Brain pericyte (primary cell): ENCODE measurements around the gene VPS16.
"Not testable (repeated sequence)": the region's sequence is repeated elsewhere in the genome, so short reads cannot be mapped to it uniquely, and the experiment has no call there.

Source experiments
- DNase-seq: peaks from one replicate; pipeline ENCODE4 v3.0.0-alpha.2; 2012; ENCODE audit warnings: low read depth, low spot score

VPS16 gene

GRCh38 chr20:2869381-2869780 lies 28.8 kb downstream of the VPS16 start:
- no peak for DNase-seq

DNA sequence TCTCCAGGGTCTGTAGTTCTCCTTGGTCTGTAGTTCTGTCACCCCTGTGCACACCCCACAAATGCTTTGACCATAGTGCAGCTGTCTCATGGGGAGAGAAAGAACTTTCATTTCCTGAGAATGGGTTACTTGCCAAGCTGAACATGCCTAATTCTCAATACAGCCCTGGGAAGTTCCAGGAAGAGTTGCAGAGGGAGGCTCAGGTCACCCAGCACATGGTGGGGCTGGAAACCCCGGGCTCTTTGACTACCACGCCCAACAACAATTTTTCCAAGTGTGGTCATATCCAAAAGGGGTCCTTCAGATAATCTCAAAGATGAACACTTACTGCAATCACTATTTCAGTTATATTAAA lies 30.5 kb downstream of the VPS16 start:
- DNase-seq, result no peak

GRCh38 chr20:2871661-2872458 lies 31.3 kb downstream of the VPS16 start:
- no peak for DNase-seq

DNA sequence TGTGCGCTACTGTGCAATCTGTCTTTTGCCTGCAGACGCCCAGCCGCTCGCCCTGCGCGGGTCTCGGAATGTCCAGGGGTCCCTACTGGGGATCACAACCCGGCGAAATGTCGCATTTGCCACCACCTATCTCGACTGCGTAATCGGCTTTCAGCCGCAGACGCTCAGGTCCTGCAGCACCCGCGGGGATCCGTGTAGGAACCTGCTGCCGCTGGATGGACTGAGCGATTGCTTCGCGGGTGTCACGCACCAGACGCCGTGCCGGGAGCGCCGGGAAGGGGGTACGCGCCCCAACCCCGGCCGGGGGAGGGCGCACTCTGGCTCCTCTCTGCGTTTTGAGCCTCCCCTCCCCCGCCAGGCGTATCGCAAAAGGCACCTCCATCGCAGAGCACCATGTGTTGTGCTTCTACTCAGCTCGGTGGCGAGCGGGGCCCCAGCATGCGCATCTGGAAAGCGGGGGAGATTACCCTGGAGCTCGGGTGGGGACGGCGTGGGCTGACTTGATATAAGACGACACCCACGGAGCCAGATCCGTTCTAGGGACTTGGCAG lies 32.0 kb downstream of the VPS16 start:
- no peak for DNase-seq

- peak; percentile 47 for DNase-seq
These were observed 32.6 kb downstream of the VPS16 start, which contains the start of gene PTPRA for GRCh38 chr20:2873010-2873746. PTPRA (plus strand) TSS chr20:2873481; CDS start chr20:2964278, 90,797 bp downstream.

GRCh38 chr20:2873747-2874041 lies 33.1 kb downstream of the VPS16 start:
- no peak for DNase-seq

GRCh38 chr20:2874456-2874855 lies 33.9 kb downstream of the VPS16 start:
- DNase-seq, result no peak

GRCh38 chr20:2875690-2876203 lies 35.2 kb downstream of the VPS16 start:
- DNase-seq, result no peak

- no peak for DNase-seq
These were observed 38.0 kb downstream of the VPS16 start for GRCh38 chr20:2878515-2878914.

DNA sequence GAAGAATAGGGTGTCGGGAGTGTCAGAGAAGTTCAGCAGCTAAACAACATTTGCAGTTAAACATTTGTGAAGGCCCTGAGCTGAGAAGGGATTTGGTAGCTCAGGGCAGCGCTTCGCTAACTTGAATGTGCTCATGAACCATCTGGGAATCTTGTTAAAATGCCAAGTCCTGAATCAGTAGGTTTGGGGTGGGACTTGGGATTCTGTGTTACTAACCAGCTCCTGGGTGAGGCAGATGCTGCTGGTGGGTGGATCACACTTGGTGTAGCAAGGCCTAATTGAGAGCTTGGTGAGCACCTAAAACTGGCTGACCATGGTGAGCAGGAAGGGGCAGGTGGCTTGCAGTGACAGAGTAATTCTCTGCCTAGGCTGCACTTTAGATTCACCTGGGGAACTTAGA lies 38.6 kb downstream of the VPS16 start:
- DNase-seq, result no peak

GRCh38 chr20:2880650-2881049 lies 40.1 kb downstream of the VPS16 start:
- DNase-seq, result no peak

DNA sequence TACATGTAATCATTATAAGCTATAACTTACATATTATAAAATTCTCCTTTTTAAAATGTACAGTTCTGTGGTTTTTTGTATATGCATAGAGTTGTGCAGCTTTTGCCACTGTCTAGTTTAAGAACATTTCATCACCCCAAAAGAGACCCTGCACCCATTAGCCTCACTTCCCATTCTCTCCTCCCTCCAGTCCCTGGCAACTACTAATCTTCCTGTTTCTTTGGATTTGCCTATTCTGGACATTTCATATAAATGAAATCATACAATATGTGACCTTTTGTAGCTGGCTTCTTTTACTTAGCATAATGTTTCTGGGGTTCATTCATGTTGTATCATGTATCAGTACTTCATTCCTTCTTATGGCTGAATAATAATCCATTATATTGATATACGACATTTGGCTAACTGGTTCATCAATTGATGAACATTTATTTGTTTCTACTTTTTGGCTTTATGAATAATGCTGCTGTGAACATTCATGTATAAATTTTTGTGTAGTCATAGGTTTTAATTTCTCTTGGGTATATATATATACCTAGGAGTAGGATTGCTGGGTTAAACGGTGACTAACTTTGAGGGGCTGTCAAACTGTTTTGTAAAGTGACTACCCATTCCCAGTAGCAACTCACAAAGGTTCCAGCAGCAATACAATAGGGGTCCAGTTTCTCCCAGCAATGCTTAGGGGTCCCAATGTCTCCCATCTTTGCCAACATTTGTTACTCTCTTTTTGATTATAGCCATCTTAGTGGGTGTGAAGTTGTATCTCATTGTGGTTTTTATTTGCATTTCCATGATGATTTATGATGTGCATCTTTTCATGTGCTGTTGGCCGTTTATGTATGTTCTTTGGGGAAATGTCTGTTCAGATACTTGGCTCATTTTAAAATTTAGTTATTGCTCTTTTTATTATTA lies 43.4 kb downstream of the VPS16 start:
- DNase-seq, result no peak

DNA sequence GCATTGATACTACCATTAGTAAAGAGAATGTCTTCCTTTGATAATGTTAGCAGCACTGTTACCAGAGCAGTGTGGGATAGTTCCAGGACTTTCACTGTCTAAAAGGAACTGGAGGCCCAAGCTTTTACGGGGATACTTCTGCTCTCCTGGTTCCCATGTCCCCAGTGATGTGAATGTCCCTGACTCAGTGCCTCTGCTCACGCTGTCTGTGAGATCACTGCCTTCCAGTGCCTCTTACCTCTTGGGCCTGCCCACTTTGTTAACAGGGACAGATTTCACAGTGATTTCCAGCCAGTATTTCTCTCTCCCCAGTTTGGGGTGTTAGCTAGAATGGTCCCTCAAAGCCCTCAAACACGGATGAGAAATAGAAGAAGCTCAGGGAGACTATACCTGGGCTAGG lies 47.2 kb downstream of the VPS16 start:
- DNase-seq, result no peak

DNA sequence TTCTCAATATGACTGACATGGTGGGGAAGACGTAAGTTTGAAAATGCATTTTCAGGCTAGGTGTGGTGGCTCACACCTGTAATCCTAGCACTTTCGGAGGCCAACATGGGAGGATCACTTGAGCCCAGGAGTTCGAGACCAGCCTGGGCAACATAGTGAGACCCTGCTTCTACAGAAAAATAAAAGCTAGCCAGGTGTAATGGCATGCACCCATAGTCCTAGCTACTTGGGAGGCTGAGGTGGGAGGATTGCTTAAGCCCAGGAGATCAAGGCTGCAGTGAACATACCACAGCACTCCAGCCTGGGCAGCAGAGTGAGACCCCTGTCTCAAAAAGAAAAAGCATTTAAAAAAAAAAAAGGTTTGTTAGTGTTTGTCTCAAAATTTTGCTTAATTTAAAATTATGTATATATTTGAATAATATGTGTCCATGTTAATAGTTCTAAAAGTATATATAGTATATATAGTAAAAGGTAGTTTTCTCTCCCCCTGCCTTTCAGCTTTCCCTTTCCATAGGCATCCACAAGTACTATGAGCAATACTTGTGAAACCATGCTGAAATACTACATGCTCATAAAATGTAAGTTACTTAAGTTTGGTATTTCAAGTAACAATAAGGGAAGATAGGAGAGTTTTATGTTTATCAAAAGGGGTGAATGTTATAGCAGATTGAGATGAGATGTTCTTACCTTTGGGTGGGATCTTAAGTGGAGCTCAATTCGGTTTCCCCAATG lies 47.8 kb downstream of the VPS16 start:
- DNase-seq, result no peak

DNA sequence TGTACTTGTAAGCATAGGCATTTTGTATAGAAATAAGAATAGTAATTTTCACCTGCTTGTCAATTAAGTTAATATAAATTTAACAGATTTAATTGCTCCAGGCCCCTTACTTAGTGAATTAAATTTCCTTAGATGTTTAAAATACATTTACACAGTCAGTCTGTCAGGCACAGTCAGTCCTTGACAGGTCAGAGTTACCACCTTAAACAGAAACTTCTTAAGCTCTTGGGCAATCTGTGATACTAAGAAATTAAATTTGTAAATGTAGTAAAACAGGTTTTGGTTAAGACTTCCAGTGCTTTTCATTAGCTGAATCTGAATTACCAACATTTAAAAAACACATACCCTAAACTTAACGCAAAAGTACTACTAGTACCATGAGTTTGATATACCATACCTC lies 48.7 kb downstream of the VPS16 start:
- no peak for DNase-seq

DNA sequence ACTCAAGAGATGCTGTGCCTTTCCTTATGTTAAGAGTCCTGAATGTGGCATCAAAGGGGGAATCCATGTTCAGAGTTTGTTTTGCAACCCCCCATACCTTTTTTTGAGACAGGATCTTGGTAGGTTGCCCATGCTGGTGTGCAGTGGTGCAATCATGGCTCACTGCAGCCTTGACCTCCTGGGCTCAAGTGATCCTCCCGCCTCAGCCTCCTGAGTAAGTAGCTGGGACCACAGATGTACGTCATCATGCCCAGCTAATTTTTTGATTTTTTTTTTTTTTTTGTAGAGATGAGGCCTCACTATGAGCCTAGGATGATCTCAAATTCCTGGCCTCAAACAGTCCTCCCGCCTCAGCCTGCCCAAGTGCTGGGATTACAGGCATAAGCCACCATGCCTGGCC lies 49.3 kb downstream of the VPS16 start:
- no peak for DNase-seq

DNA sequence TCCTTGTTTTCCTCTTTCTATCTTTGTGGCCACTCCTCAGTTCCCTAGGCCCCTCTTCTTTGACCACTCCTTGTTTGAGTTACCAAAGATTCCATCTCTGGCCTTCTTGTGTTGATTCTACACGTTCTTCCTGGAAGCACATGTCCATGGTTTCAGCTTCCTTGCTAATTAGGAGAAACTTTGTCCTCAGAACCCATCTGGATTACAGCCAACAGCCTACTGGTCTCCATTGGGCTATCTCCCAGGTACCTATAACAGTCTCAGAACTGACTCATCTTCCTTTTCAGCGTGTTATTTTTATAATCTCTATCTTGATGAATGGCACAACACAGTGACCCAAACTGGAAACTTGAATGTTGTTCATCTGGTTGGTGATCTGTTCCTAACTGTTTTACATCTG lies 50.2 kb downstream of the VPS16 start:
- DNase-seq, result no peak

- DNase-seq, result no peak
These were observed 50.8 kb downstream of the VPS16 start for GRCh38 chr20:2891343-2891742.

- no peak for DNase-seq
These were observed 51.8 kb downstream of the VPS16 start for GRCh38 chr20:2892376-2892775.

- no peak for DNase-seq
These were observed 53.7 kb downstream of the VPS16 start for GRCh38 chr20:2894221-2894620.

- DNase-seq, result not testable (repeated sequence)
These were observed 54.6 kb downstream of the VPS16 start for GRCh38 chr20:2895154-2895553.
